ENCODE measurements around the gene LZIC. TPM values are rescaled to one million over a fixed set of nuclear protein-coding genes. Genes with fewer than 3 reads are reported as not detected.

LZIC gene
- total RNA-seq = 10 to 100 TPM; 40.6 to 47.2 TPM

GRCh38 chr1:9942939-9943788 is at the start of gene LZIC, which contains the start of gene NMNAT1:
LZIC (minus strand) TSS chr1:9943391; CDS start chr1:9936619, 6,772 bp downstream.
NMNAT1 (plus strand) TSS chr1:9943475; CDS start chr1:9972074, 28,599 bp downstream.
- H3K9ac ChIP-seq (ENCODE audit: low read depth in 2 of 2, low read length in 2 of 2) = peak within 1 kb of the TSS; percentile 83 to 97
- no peaks in the 10 kb centered on the region for H3K27me3 ChIP-seq
- H3K27ac ChIP-seq = peak within 1 kb of the TSS; percentile 90
- no peaks in the 10 kb centered on the region for H3K36me3 ChIP-seq
- intact Hi-C loops (cut with DNase I) = loop anchor here (2.0 kb wide), 1 partner anchor 68 kb away; no protein-coding TSS in a partner anchor
- H3K9me3 ChIP-seq = no peaks in the 10 kb centered on the region
- TF ChIP-seq, protein P1, sequence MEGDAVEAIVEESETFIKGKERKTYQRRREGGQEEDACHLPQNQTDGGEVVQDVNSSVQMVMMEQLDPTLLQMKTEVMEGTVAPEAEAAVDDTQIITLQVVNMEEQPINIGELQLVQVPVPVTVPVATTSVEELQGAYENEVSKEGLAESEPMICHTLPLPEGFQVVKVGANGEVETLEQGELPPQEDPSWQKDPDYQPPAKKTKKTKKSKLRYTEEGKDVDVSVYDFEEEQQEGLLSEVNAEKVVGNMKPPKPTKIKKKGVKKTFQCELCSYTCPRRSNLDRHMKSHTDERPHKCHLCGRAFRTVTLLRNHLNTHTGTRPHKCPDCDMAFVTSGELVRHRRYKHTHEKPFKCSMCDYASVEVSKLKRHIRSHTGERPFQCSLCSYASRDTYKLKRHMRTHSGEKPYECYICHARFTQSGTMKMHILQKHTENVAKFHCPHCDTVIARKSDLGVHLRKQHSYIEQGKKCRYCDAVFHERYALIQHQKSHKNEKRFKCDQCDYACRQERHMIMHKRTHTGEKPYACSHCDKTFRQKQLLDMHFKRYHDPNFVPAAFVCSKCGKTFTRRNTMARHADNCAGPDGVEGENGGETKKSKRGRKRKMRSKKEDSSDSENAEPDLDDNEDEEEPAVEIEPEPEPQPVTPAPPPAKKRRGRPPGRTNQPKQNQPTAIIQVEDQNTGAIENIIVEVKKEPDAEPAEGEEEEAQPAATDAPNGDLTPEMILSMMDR (IDR thresholded peaks at IDR 0.05) = no peak
- peak; percentile 95 for DNase-seq
- peak within 1 kb of the TSS; percentile 77 for H3K4me3 ChIP-seq
- H3K4me1 ChIP-seq = no peaks in the 10 kb centered on the region

GRCh38 chr1:9992910-9993309 is 49.7 kb upstream of the LZIC start:
- no peaks in the 10 kb centered on the region for H3K4me1 ChIP-seq
- H3K27me3 ChIP-seq = peaks cover 12% of the 10 kb centered on the region
- H3K36me3 ChIP-seq = no peaks in the 10 kb centered on the region
- TF ChIP-seq, protein P1 (IDR thresholded peaks at IDR 0.05) = no peak
- no peak overlapping the region for H3K27ac ChIP-seq
- no peak overlapping the region for H3K9ac ChIP-seq (ENCODE audit: low read depth in 2 of 2, low read length in 2 of 2)
- intact Hi-C loops (cut with DNase I) = no loop called here
- no peaks in the 10 kb centered on the region for H3K9me3 ChIP-seq
- DNase-seq = no peak
- no peak overlapping the region for H3K4me3 ChIP-seq

- Histone ChIP-seq H3K36me3 (no peaks in the 10 kb centered on the region), H3K27ac (no peak overlapping the region), H3K4me1 (no peaks in the 10 kb centered on the region), H3K9ac (ENCODE audit: low read depth in 2 of 2, low read length in 2 of 2) (no peak overlapping the region), H3K4me3 (no peak overlapping the region), H3K27me3 (no peaks in the 10 kb centered on the region), H3K9me3 (no peaks in the 10 kb centered on the region)
- TF ChIP-seq, protein P1 (IDR thresholded peaks at IDR 0.05) = no peak
- no peak for DNase-seq
- intact Hi-C loops (cut with DNase I) = no loop called here
Observed at GRCh38 chr1:9990944-9991343, 47.8 kb upstream of the LZIC start.

DNA sequence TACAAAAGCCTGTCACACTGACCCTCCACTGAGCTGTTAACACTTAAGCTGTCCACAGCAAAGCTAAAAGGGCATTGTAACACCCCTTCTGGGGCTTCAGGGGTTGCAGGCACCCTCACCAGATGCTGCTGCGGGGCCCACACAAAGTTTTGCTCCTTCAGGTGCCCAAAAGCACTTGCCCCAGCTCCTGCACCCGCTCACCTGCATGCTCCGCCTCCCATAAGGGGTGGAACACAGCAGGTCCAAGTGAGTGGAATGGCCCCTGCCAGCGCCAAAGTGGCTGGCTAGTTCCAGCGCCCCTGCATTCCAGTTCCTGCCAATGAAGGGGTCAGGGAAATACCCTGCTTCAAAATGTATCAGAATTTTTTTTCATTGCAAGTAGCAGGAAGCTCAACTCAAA is 46.6 kb upstream of the LZIC start:
- H3K4me1 ChIP-seq = no peaks in the 10 kb centered on the region
- H3K4me3 ChIP-seq = no peak overlapping the region
- DNase-seq = no peak
- no peaks in the 10 kb centered on the region for H3K27me3 ChIP-seq
- TF ChIP-seq, protein P1 (IDR thresholded peaks at IDR 0.05) = no peak
- no peaks in the 10 kb centered on the region for H3K36me3 ChIP-seq
- no peaks in the 10 kb centered on the region for H3K9me3 ChIP-seq
- no peak overlapping the region for H3K9ac ChIP-seq (ENCODE audit: low read depth in 2 of 2, low read length in 2 of 2)
- no peak overlapping the region for H3K27ac ChIP-seq
- intact Hi-C loops (cut with DNase I) = no loop called here

- no peak for DNase-seq
- H3K9ac ChIP-seq (ENCODE audit: low read depth in 2 of 2, low read length in 2 of 2) = no peak overlapping the region
- H3K4me1 ChIP-seq = no peaks in the 10 kb centered on the region
- no peak overlapping the region for H3K27ac ChIP-seq
- H3K27me3 ChIP-seq = no peaks in the 10 kb centered on the region
- peaks cover 6% of the 10 kb centered on the region for H3K36me3 ChIP-seq
- TF ChIP-seq, protein P1 (IDR thresholded peaks at IDR 0.05) = no peak
- intact Hi-C loops (cut with DNase I) = no loop called here
- H3K4me3 ChIP-seq = no peak overlapping the region
- H3K9me3 ChIP-seq = no peaks in the 10 kb centered on the region
Observed at GRCh38 chr1:9985001-9985400, 41.8 kb upstream of the LZIC start.
